Heart left ventricle (tissue), 16 donors: Measurements from ENCODE around the gene TNS4. TPM values are rescaled to one million over a fixed set of nuclear protein-coding genes. Genes with fewer than 3 reads are reported as not detected.

Experiments used
- ATAC-seq, 4 donors: fragments of 200-7000 bp; cut with Tn5 transposase; one replicate each; pipeline ENCODE4 v1.9.1; 2020 to 2022; ENCODE audit warnings: moderate library complexity in 4 of 4, mild to moderate bottlenecking in 3 of 4, moderate number of reproducible peaks in 1 of 4
- DNase-seq, 5 donors: peaks; one replicate each; pipeline ENCODE4 v3.0.0-alpha.2; 2020
- H3K27ac ChIP-seq, 12 donors: fragments of 200-600 bp; sonication (generic) in 4 of 12; one replicate each; pipeline versions ENCODE4 v1.5.0 to v1.8.0; 2016 to 2022; ENCODE audit warnings: mild to moderate bottlenecking in 2 of 12
- H3K27me3 ChIP-seq, 9 donors: fragments of 200-600 bp; sonication (generic) in 2 of 9; one replicate each; pipeline versions ENCODE4 v1.5.1 to v1.8.0; 2016 to 2022; ENCODE audit warnings: mild to moderate bottlenecking in 3 of 9
- H3K36me3 ChIP-seq, 9 donors: fragments of 200-600 bp; sonication (generic) in 2 of 9; one replicate each; pipeline versions ENCODE4 v1.5.0 to v1.8.0; 2018 to 2022; ENCODE audit warnings: mild to moderate bottlenecking in 2 of 9
- H3K4me1 ChIP-seq, 12 donors: fragments of 200-600 bp; sonication (generic) in 4 of 12; one replicate each; pipeline versions ENCODE4 v1.5.0 to v1.8.0; 2016 to 2022; ENCODE audit warnings: mild to moderate bottlenecking in 3 of 12
- H3K4me3 ChIP-seq, 12 donors: fragments of 200-600 bp; sonication (generic) in 4 of 12; one replicate each; pipeline versions ENCODE4 v1.5.0 to v1.8.0; 2017 to 2022; ENCODE audit warnings: mild to moderate bottlenecking in 9 of 12, moderate library complexity in 4 of 12
- H3K9me3 ChIP-seq, 12 donors: fragments of 200-600 bp; sonication (generic) in 4 of 12; one replicate each; pipeline versions ENCODE4 v1.5.0 to v1.8.0; 2016 to 2022; ENCODE audit warnings: mild to moderate bottlenecking in 1 of 12
- CTCF ChIP-seq, 12 donors: fragments of 200-600 bp; sonication (generic) in 4 of 12; IDR thresholded peaks; one replicate each; pipeline versions ENCODE4 v1.5.0 to v1.8.0; 2018 to 2022; ENCODE audit warnings: antibody characterized with exemption in 12 of 12, mild to moderate bottlenecking in 5 of 12
- POLR2A ChIP-seq, 2 donors: fragments of 450-650 bp; IDR thresholded peaks; one replicate each; pipeline ENCODE4 v1.6.1; 2017; ENCODE audit warnings: antibody characterized with exemption in 2 of 2, mild to moderate bottlenecking in 2 of 2, moderate library complexity in 2 of 2
- WGBS, 4 donors: extraction: QIAGEN DNeasy Blood & Tissue Kit in 2 of 4; methylation state at CpG; one replicate each; pipeline versions ENCODE4 v1.1.5 to v1.1.7; 2013 to 2018; 5-methylcytosine and 5-hydroxymethylcytosine counted together
- intact Hi-C, 10 donors: fragments of 100-400 bp; cut with DNase I; formaldehyde crosslinking; loops; one replicate each; pipeline versions ENCODE4 v1.11.1 to v1.14.2; 2022
- polyA plus RNA-seq, 2 donors: library from polyadenylated mRNA; stranded (reverse); fragments of 200-250 nt; gene quantifications; one replicate each; pipeline ENCODE4 v1.2.3, GENCODE V29; 2013
- total RNA-seq, 9 donors: library from RNA; depleted of rRNA in 2 of 9; stranded (reverse); fragments of >200 nt in 2 of 9; fragmentation: NEBNext Ultra II Directional in 3 of 9; extraction: Animal tissue kit (Norgen Biotek cat#: 25700) in 3 of 9; gene quantifications; one replicate each; pipeline versions ENCODE4 v1.1.0 to v1.2.4, GENCODE V29; 2016 to 2023
- donor health status: ischemic (EF 13 %, LVEDD 7.1; RV severe dilation, severe dysfunction).
- donor health status: healthy with polysubstance abuse.
- donor health status: DM: no; HTN: yes; CAD: no.
- donor health status: DM: no; HTN: no; CAD: no.
- donor health status: ischemic (EF 25% LVEDD 6.9; RV normal size, moderate dysfunction).
- donor health status: ischemic (EF 25% LVEDD 5.7; RV mildly dilated, moderate dysfunction).
- donor health status: healthy.
- donor health status: DM: yes; HTN: yes; CAD: no.
- donor health status: ischemic (EF 35%, LVEDD 5.7; RV mildly dilated, moderate dysfunction).
- donor health status: nonischemic (EF 11% LVEDD 7.7; RV severe dilation, severe dysfunction).
- donor health status: DM: yes; HTN: yes; CAD: no.
- donor health status: PGD.
- donor health status: ischemic (EF 29% LVEDD 5.4; RV normal size, mild dysfunction).
- donor health status: nonischemic (EF 23%, LVEDD 6.1; RV moderate dilation, normal function).

Gene TNS4
- total and polyA plus RNA-seq, 11 donors = 0.16 to 0.91 TPM; not detected in 9

DNA sequence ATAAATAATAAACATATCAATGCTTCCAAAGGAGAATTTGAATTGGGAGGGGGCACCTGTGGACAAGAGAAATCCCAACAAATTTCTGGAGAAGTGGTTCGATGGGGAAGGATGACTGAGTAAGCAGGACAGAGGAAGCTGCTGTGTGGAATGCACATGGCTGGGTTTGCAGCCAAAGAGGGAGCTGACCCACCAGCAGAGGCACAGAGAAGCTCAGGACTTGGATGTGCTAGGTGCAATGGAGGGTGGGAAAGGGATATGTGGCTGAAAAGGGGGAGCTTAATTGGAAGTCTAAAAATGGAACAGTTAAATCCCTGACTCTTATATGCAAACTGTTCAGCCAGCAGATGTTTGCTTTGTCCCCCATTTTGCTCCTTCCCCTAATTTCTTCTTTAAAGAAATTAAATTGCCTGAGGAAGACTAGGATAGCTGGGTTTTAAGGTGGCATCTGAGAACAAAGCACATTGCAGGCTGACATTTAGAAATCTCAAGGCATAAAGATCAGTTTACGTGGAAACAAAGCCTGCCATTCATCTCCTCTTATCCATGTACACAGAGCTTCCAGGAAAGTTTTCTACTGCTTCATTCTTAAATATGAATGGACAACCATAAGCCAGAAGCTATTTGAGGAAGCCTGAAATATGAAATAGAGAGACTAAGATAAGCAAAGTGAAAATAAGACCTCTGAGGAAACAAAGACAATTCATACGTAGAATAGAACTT, 23.0 kb upstream of the TNS4 start:
- no peak overlapping the region for H3K27ac ChIP-seq
- H3K4me1 ChIP-seq = peaks cover 0 to 7% (median 0%) of the 10 kb centered on the region in 12 donors
- no peak for TF ChIP-seq POLR2A (IDR thresholded peaks at IDR 0.05)
- intact Hi-C loops = loop anchor here in 1 of 10 donors (5.0 kb wide), 1 partner anchor 37 kb away; no protein-coding TSS in a partner anchor
- H3K4me3 ChIP-seq = no peak overlapping the region
- no peaks in the 10 kb centered on the region for H3K27me3 ChIP-seq
- H3K9me3 ChIP-seq = peaks cover 0 to 18% (median 8%) of the 10 kb centered on the region in 12 donors
- no peak for ATAC-seq
- no peaks in the 10 kb centered on the region for H3K36me3 ChIP-seq
- no peak for DNase-seq
- WGBS, 4 donors = 69 to 75% (median 72%) methylated on average over 3 of the region's 3 CpGs

GRCh38 chr17:40522961-40523310, 21.5 kb upstream of the TNS4 start:
- no peaks in the 10 kb centered on the region for H3K27me3 ChIP-seq
- peaks cover 0 to 18% (median 8%) of the 10 kb centered on the region in 12 donors for H3K9me3 ChIP-seq
- no peak overlapping the region for H3K4me3 ChIP-seq
- WGBS, 4 donors = 88 to 100% (median 94%) methylated on average over 3 to 5 of the region's 5 CpGs
- intact Hi-C loops = loop anchor here in 1 of 10 donors (5.0 kb wide), 1 partner anchor 36 kb away; no protein-coding TSS in a partner anchor
- H3K4me1 ChIP-seq = peaks cover 0 to 7% (median 0%) of the 10 kb centered on the region in 12 donors
- no peak for ATAC-seq
- TF ChIP-seq CTCF (IDR thresholded peaks at IDR 0.05) = no peak
- no peak for TF ChIP-seq POLR2A (IDR thresholded peaks at IDR 0.05)
- peak in 1 of 5 donors; percentile 10 for DNase-seq
- no peaks in the 10 kb centered on the region for H3K36me3 ChIP-seq
- peak overlapping the region in 1 of 12 donors; percentile 8 for H3K27ac ChIP-seq

DNA sequence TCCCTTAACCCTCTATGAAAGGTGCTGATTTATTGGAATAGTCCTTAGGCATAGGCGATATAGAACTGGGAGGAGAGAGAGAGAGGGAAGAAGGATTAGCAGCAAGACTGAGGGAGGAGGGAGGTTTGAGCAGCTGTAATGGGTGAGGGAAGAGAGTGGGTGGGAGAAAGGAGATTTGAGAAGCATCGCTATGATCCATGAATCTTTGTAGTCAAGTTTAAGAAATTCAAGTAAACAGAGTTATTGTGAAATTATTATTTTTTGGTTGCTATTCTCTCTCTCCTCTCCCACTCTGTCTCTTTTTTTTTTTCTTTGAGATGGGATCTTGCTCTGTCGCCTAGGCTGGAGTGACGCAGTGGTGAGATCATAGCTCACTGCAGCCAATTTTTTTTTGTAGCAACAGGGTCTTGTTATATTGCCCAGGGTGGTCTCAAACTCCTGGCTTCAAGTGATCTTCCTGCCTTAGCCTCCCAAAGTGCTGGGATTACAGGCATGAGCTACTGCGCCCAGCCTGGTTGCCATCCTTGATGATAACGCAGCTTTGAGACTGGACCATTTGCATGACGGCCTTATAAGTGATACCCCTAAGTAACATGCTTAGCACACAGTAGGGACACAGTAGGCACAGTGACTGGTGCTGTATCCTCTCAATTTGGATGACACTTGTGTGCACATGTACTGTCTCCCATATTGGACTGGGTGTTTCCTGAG, 21.0 kb upstream of the TNS4 start:
- peak in 1 of 4 donors; percentile 60 for ATAC-seq
- 88 to 90% (median 88%) methylated on average over 7 of the region's 7 CpGs for WGBS, 4 donors
- H3K36me3 ChIP-seq = no peaks in the 10 kb centered on the region
- peaks cover 0 to 7% (median 0%) of the 10 kb centered on the region in 12 donors for H3K4me1 ChIP-seq
- peak overlapping the region in 1 of 12 donors; percentile 8 for H3K27ac ChIP-seq
- H3K9me3 ChIP-seq = peaks cover 0 to 18% (median 8%) of the 10 kb centered on the region in 12 donors
- intact Hi-C loops = loop anchor here in 1 of 10 donors (5.0 kb wide), 1 partner anchor 35 kb away; no protein-coding TSS in a partner anchor
- H3K4me3 ChIP-seq = no peak overlapping the region
- DNase-seq = peak in 1 of 5 donors; percentile 20
- no peaks in the 10 kb centered on the region for H3K27me3 ChIP-seq
- TF ChIP-seq POLR2A (IDR thresholded peaks at IDR 0.05) (no peak), CTCF (IDR thresholded peaks at IDR 0.05) (no peak)

GRCh38 chr17:40520991-40521453, 19.6 kb upstream of the TNS4 start:
- Histone ChIP-seq H3K27ac (peak overlapping the region in 1 of 12 donors; percentile 1), H3K9me3 (peaks cover 0 to 16% (median 8%) of the 10 kb centered on the region in 12 donors), H3K4me3 (no peak overlapping the region), H3K36me3 (no peaks in the 10 kb centered on the region), H3K4me1 (peaks cover 0 to 19% (median 4%) of the 10 kb centered on the region in 12 donors), H3K27me3 (no peaks in the 10 kb centered on the region)
- peak in 1 of 4 donors; percentile 13 for ATAC-seq
- DNase-seq = peak in 1 of 5 donors; percentile 9
- intact Hi-C loops = loop anchor here in 1 of 10 donors (5.0 kb wide), 1 partner anchor 34 kb away; no protein-coding TSS in a partner anchor
- TF ChIP-seq CTCF (IDR thresholded peaks at IDR 0.05) (no peak), POLR2A (IDR thresholded peaks at IDR 0.05) (no peak)
- WGBS, 4 donors = 92 to 96% (median 95%) methylated on average over 13 to 14 of the region's 14 CpGs
